ENCODE measurements around the gene KRTAP5-9.

DNA sequence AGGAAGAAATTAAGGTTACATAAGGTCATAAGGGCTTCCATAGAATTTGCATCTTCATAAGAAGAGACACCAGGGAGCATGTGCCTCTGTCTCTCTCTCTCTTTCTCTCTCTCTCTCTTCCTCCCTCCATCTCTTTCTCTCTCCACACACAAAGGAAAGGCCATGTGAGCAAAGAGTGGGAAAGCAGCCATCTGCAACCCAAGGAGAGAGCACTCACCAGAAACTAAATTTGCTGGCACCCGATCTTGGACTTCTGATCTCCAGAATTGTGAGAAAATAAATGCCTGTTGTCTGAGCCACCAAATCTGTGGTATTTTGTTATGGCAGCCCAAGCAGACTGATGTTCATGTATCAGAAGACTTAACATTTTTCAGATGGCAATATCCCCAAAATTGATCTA lies 10.8 kb downstream of the KRTAP5-9 start:
- TF ChIP-seq EZH2 (IDR thresholded peaks at IDR 0.05; ENCODE audit: insufficient read depth, low read length), result no peak
- TF ChIP-seq, protein P1, sequence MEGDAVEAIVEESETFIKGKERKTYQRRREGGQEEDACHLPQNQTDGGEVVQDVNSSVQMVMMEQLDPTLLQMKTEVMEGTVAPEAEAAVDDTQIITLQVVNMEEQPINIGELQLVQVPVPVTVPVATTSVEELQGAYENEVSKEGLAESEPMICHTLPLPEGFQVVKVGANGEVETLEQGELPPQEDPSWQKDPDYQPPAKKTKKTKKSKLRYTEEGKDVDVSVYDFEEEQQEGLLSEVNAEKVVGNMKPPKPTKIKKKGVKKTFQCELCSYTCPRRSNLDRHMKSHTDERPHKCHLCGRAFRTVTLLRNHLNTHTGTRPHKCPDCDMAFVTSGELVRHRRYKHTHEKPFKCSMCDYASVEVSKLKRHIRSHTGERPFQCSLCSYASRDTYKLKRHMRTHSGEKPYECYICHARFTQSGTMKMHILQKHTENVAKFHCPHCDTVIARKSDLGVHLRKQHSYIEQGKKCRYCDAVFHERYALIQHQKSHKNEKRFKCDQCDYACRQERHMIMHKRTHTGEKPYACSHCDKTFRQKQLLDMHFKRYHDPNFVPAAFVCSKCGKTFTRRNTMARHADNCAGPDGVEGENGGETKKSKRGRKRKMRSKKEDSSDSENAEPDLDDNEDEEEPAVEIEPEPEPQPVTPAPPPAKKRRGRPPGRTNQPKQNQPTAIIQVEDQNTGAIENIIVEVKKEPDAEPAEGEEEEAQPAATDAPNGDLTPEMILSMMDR (IDR thresholded peaks at IDR 0.05; ENCODE audit: insufficient read depth, low read depth, low read length), result no peak

All from astrocyte (in vitro differentiated cells and primary cell).